Spleen (tissue), 11 donors: ENCODE measurements around the gene PTPN3. TPM values are rescaled to one million over a fixed set of nuclear protein-coding genes. Genes with fewer than 3 reads are reported as not detected.

ENCODE experiments used
- DNase-seq: peaks from one replicate; pipeline ENCODE4 v3.0.0-alpha.2; 2020
- H3K27ac ChIP-seq, 8 donors: fragments of 200-600 bp; sonication (generic) in 7 of 8; 1 replicate in 4 of 8; 2 replicates in 4 of 8; pipeline versions ENCODE4 v1.5.0 to v1.8.0; 2016 to 2021; ENCODE audit warnings: inconsistent platforms in 4 of 8, mild to moderate bottlenecking in 4 of 8, moderate library complexity in 1 of 8
- H3K27me3 ChIP-seq, 7 donors: fragments of 200-600 bp; sonication (generic) in 6 of 7; replicated peaks in 1 of 7; 1 replicate in 4 of 7; 2 replicates in 3 of 7; pipeline versions ENCODE4 v1.5.0 to v1.8.0; 2016 to 2021; ENCODE audit warnings: inconsistent platforms in 3 of 7, mild to moderate bottlenecking in 1 of 7
- H3K36me3 ChIP-seq, 6 donors: fragments of 200-600 bp; sonication (generic) in 5 of 6; 1 replicate in 4 of 6; 2 replicates in 2 of 6; pipeline versions ENCODE4 v1.5.0 to v1.8.0; 2016 to 2021; ENCODE audit warnings: inconsistent platforms in 2 of 6
- H3K4me1 ChIP-seq, 6 donors: fragments of 200-600 bp; sonication (generic) in 5 of 6; 1 replicate in 3 of 6; 2 replicates in 3 of 6; pipeline versions ENCODE4 v1.5.0 to v1.8.0; 2016 to 2021; ENCODE audit warnings: inconsistent platforms in 3 of 6
- H3K4me3 ChIP-seq, 8 donors: fragments of 200-600 bp; sonication (generic) in 7 of 8; 1 replicate in 4 of 8; 2 replicates in 4 of 8; pipeline versions ENCODE4 v1.5.0 to v1.8.0; 2016 to 2021; ENCODE audit warnings: inconsistent platforms in 4 of 8, mild to moderate bottlenecking in 4 of 8, moderate library complexity in 2 of 8
- H3K9me3 ChIP-seq, 8 donors: fragments of 200-600 bp; sonication (generic) in 7 of 8; 1 replicate in 4 of 8; 2 replicates in 4 of 8; pipeline versions ENCODE4 v1.5.0 to v1.8.0; 2016 to 2021; ENCODE audit warnings: inconsistent platforms in 4 of 8
- POLR2A ChIP-seq, 3 donors: fragments of 450-650 bp; IDR thresholded peaks; one replicate each; pipeline ENCODE4 v1.5.1; 2017; ENCODE audit warnings: antibody characterized with exemption in 3 of 3, mild to moderate bottlenecking in 1 of 3
- POLR2AphosphoS5 ChIP-seq, 3 donors: sonication (generic); formaldehyde crosslinking; IDR thresholded peaks; one replicate each; pipeline ENCODE4 v1.5.1; 2017; ENCODE audit warnings: antibody characterized with exemption in 3 of 3
- WGBS, 5 donors: extraction: QIAGEN DNeasy Blood & Tissue Kit in 3 of 5; methylation state at CpG; one replicate each; pipeline versions ENCODE4 v1.1.5 to v1.1.7; 2013 to 2018; 5-methylcytosine and 5-hydroxymethylcytosine counted together
- intact Hi-C: fragments of 100-400 bp; cut with DNase I; formaldehyde crosslinking; loops from one replicate; pipeline ENCODE4 v1.15.0; 2023; ENCODE audit warnings: low total_unique reads
- polyA plus RNA-seq, 3 donors: library from polyadenylated mRNA; stranded (reverse); fragments of 200-250 nt; gene quantifications; one replicate each; pipeline ENCODE4 v1.2.1, GENCODE V29; 2013
- total RNA-seq, 7 donors: library from RNA; depleted of rRNA in 3 of 7; stranded (reverse); fragments of >200 nt in 3 of 7; fragmentation: NEBNext Ultra II Directional in 4 of 7; extraction: Animal tissue kit (Norgen Biotek cat#: 25700) in 4 of 7; gene quantifications; one replicate each; pipeline versions ENCODE4 v1.1.0 to v1.2.1, GENCODE V29; 2016 to 2021
- TF ChIP-seq, protein P1 (sequence below), 11 experiments: fragments of 200-600 bp in 7 of 11; fragments of 450-650 bp in 4 of 11; sonication (generic) in 4 of 11; IDR thresholded peaks in 8 of 11; conservative IDR thresholded peaks in 3 of 11; 1 replicate in 7 of 11; 2 replicates in 4 of 11; pipeline versions ENCODE4 v1.4.0 to v1.8.0; 2016 to 2021; ENCODE audit warnings: antibody characterized with exemption in 11 of 11, inconsistent platforms in 4 of 11, mild to moderate bottlenecking in 1 of 11
- donor health status: healthy with polysubstance abuse.
- donor health status: DM: no; HTN: no; CAD: no; lungs with moderate emphysema.
- donor health status: DM: no; HTN: no; CAD: no.
- donor health status: Bipolar disorder and iron deficiency.
- donor health status: healthy.
- donor health status: DM: no; HTN: no; CAD: no.
- donor health status: DM: yes; HTN: yes; CAD: no.

PTPN3 gene
- total and polyA plus RNA-seq, 10 donors, result 0.20 to 1.7 (median 0.48) TPM

DNA sequence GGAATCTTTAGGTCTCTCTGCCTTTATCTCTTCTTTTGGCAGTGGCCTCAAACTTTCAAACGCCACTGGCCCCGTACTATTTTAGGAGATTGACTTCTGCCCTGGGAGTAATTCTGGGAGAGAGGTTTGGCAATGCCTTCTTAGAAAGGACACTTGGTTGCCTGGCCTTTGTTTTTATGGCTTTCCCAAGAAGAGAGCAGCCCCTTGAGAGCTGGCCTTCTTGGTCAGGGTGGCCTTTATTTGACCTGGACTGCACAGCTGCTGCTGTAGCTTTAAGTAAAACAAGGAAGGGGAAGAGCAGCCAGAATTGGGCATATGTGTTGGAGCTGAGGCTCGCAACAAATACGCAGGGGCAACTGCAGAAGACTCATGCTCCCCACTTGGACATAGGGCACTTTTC, 60.8 kb downstream of the PTPN3 start:
- Histone ChIP-seq H3K4me3 (no peak overlapping the region), H3K9me3 (no peaks in the 10 kb centered on the region), H3K4me1 (peaks cover 16 to 24% (median 21%) of the 10 kb centered on the region in 6 donors), H3K27me3 (peaks cover 0 to 21% (median 0%) of the 10 kb centered on the region in 7 donors), H3K36me3 (no peaks in the 10 kb centered on the region), H3K27ac (no peak overlapping the region)
- WGBS, 5 donors, result 38 to 59% (median 49%) methylated on average over 4 of the region's 4 CpGs
- no peak for DNase-seq
- intact Hi-C loops, result no loop called here
- TF ChIP-seq POLR2AphosphoS5 (IDR thresholded peaks at IDR 0.05), result no peak
- no peak for TF ChIP-seq POLR2A (IDR thresholded peaks at IDR 0.05)
- TF ChIP-seq, protein P1, sequence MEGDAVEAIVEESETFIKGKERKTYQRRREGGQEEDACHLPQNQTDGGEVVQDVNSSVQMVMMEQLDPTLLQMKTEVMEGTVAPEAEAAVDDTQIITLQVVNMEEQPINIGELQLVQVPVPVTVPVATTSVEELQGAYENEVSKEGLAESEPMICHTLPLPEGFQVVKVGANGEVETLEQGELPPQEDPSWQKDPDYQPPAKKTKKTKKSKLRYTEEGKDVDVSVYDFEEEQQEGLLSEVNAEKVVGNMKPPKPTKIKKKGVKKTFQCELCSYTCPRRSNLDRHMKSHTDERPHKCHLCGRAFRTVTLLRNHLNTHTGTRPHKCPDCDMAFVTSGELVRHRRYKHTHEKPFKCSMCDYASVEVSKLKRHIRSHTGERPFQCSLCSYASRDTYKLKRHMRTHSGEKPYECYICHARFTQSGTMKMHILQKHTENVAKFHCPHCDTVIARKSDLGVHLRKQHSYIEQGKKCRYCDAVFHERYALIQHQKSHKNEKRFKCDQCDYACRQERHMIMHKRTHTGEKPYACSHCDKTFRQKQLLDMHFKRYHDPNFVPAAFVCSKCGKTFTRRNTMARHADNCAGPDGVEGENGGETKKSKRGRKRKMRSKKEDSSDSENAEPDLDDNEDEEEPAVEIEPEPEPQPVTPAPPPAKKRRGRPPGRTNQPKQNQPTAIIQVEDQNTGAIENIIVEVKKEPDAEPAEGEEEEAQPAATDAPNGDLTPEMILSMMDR (IDR thresholded peaks at IDR 0.05 in 8 of 11, conservative IDR thresholded peaks at IDR 0.05 in 3 of 11), result no peak

- Histone ChIP-seq H3K4me3 (no peak overlapping the region), H3K27me3 (peaks cover 0 to 21% (median 0%) of the 10 kb centered on the region in 7 donors), H3K36me3 (no peaks in the 10 kb centered on the region), H3K4me1 (peaks cover 13 to 19% (median 16%) of the 10 kb centered on the region in 6 donors), H3K9me3 (no peaks in the 10 kb centered on the region), H3K27ac (no peak overlapping the region)
- intact Hi-C loops, result no loop called here
- DNase-seq, result no peak
- 83 to 91% (median 89%) methylated on average over 3 of the region's 3 CpGs for WGBS, 5 donors
- TF ChIP-seq, protein P1 (IDR thresholded peaks at IDR 0.05 in 8 of 11, conservative IDR thresholded peaks at IDR 0.05 in 3 of 11), result no peak
- TF ChIP-seq POLR2AphosphoS5 (IDR thresholded peaks at IDR 0.05), result no peak
- TF ChIP-seq POLR2A (IDR thresholded peaks at IDR 0.05), result no peak
These were observed 62.0 kb downstream of the PTPN3 start for GRCh38 chr9:109436071-109436470.

DNA sequence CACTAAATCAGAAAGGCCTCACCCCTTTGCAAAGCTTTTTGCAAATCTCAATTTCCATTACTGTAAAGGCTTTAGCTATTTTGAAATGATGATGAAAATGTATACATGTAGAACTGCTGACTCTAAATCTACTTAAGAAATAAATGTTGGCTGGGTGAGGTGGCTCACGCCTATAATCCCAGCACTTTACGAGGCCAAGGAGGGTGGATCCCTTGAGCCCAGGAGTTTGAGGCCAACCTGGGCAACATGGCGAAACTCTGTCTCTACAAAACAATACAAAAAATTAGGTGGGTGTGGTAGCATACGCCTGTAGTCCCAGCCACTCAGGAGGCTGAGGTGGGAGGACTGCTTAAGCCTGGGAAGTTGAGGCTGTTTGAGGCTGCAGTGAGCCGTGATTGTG, 64.6 kb downstream of the PTPN3 start:
- H3K4me3 ChIP-seq, result no peak overlapping the region
- no peak for DNase-seq
- intact Hi-C loops, result no loop called here
- peaks cover 0 to 15% (median 0%) of the 10 kb centered on the region in 7 donors for H3K27me3 ChIP-seq
- 89 to 97% (median 93%) methylated on average over 5 of the region's 5 CpGs for WGBS, 5 donors
- H3K9me3 ChIP-seq, result no peaks in the 10 kb centered on the region
- no peak overlapping the region for H3K27ac ChIP-seq
- H3K4me1 ChIP-seq, result no peaks in the 10 kb centered on the region
- no peaks in the 10 kb centered on the region for H3K36me3 ChIP-seq
- TF ChIP-seq POLR2A (IDR thresholded peaks at IDR 0.05) (no peak), POLR2AphosphoS5 (IDR thresholded peaks at IDR 0.05) (no peak)
- TF ChIP-seq, protein P1 (IDR thresholded peaks at IDR 0.05 in 8 of 11, conservative IDR thresholded peaks at IDR 0.05 in 3 of 11), result no peak

DNA sequence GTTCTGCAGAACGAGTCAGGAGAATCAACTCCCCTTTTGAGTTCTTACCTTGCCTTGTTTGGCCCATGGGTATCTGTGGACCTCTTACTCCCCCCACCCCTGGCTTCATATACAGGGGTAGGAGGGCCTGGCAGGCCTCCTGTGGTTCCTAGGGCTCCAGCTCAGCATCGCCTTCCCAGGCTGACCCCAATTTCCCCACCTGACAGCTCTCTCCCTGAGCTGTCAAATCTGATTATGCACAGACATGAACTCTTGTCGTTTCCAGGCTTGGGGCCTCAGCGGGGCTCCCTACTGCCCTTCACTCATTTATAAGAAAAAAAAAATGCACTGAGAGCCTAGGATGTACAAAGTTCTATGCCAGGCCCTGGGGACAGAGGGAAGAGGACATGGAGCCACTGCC, 67.9 kb downstream of the PTPN3 start:
- Histone ChIP-seq H3K4me1 (no peaks in the 10 kb centered on the region), H3K27me3 (peaks cover 0 to 2% (median 0%) of the 10 kb centered on the region in 7 donors), H3K9me3 (no peaks in the 10 kb centered on the region), H3K27ac (no peak overlapping the region), H3K36me3 (no peaks in the 10 kb centered on the region), H3K4me3 (no peak overlapping the region)
- DNase-seq, result no peak
- intact Hi-C loops, result no loop called here
- WGBS, 5 donors, result 46 to 68% (median 63%) methylated on average over 4 of the region's 4 CpGs
- TF ChIP-seq POLR2AphosphoS5 (IDR thresholded peaks at IDR 0.05), result no peak
- TF ChIP-seq, protein P1 (IDR thresholded peaks at IDR 0.05 in 8 of 11, conservative IDR thresholded peaks at IDR 0.05 in 3 of 11), result no peak
- no peak for TF ChIP-seq POLR2A (IDR thresholded peaks at IDR 0.05)
